Kidney glomerular epithelial cell (primary cell): ENCODE measurements around the gene UPF1.

Experiments
- DNase-seq: peaks from one replicate; lab custom pipeline; 2025; lab: John Stamatoyannopoulos, UW

Gene UPF1

DNA sequence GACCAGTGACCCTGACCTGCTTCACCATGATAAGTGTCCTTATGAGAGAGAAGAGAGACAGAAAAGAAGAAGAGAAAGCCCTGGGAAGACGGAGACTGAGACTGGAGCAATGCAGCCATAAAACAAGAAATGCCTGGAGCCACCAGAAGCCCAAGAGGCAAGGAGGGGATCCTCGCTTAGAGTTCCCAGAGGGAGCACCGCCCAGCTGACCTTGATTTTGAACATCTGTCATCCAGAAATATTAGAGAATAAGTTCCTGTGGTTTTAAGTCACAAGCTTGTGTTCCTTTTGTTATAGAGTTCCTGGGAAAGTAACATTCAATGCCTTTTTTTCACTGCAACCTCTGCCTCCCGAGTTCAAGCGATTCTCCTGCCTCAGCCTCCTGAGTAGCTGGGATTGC lies 44.0 kb downstream of the UPF1 start:
- no peak for DNase-seq

DNA sequence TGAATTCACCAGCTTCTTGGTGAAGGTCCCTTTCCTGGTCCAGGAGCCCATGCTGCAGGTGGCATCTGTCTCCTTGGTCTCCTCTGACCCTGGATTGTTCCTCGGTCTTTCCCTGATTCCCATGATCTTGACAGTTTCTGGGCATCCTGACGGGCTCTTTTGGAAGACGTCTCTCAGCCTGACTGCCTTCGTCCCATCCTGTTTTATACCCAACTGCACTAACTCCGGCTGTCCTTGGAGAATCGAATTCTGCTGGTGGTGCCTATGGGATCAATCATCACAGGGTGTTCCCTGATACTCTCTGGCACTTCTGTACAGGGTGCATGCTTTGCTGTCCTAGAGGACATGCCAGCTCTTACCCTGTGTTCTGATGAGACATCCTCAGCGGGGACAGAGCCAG lies 45.1 kb downstream of the UPF1 start:
- DNase-seq, result no peak

DNA sequence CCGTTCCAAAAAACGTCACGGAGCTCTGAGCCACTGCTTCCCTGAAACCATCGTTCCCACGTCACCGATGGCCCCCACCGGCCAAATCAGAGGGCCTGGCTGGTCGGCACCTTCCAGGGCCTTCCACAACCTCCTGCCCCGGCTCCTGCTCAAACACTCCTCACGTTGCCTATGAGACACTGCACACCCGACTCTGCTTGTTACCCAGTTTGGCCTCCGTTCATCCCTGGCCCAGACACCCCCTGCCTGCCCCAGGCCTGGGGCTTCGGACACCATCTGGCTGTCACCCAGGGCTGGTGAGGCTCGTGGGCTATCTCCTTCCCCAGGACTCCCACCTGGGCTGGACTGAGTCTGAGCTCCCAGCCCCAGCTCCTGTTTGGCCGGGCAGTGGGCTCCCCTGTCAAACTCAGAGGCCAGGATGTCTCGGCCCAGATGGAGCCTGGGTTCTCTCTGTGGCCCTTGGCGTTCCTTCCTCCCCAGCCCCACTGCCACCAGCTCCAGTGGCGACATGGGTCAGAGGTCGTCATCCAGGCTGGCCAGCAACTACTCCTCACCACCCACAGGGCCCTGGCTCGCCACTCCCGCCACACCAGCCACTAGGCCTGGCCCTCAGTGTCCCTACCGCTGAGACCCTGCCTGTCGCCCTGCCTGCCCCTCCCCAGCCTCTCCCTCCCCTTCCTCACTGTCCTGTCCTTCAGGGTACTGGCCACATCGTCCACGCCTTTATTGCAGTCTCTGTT lies 46.5 kb downstream of the UPF1 start:
- no peak for DNase-seq

DNA sequence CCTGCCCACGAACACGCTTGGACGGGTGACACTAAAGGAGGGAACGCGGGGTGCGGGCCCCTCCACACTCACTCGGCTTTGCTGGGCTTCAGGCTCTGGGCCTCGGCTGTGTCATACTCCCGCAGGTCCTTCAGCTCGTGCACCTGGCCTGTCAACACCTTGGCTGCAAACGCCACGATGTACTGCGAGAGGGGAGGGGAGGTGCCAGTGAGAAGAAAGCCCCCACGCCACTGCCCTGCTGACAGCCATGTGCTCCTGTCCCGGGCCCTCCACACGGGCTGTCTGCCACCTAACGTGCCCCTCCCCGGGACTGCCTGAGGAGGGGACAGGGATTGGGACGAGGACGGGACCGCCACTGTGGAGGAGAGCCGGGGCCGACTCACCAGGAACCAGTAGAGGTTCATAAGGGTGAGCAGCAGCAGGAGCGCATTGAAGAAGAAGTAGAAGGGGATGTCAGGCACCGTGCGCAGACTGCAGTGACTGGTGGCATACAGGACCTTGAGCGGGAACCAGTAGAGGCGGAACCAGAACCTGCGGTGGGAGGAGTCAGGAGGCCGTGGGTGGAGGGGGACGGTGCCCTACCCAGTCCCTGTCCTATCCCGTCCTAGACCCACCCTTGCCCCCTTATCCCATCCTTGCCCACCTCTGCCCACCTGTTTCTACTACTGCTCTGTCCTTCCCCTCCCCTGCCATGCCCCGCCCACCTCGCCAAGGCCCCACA lies 47.3 kb downstream of the UPF1 start:
- DNase-seq, result no peak

DNA sequence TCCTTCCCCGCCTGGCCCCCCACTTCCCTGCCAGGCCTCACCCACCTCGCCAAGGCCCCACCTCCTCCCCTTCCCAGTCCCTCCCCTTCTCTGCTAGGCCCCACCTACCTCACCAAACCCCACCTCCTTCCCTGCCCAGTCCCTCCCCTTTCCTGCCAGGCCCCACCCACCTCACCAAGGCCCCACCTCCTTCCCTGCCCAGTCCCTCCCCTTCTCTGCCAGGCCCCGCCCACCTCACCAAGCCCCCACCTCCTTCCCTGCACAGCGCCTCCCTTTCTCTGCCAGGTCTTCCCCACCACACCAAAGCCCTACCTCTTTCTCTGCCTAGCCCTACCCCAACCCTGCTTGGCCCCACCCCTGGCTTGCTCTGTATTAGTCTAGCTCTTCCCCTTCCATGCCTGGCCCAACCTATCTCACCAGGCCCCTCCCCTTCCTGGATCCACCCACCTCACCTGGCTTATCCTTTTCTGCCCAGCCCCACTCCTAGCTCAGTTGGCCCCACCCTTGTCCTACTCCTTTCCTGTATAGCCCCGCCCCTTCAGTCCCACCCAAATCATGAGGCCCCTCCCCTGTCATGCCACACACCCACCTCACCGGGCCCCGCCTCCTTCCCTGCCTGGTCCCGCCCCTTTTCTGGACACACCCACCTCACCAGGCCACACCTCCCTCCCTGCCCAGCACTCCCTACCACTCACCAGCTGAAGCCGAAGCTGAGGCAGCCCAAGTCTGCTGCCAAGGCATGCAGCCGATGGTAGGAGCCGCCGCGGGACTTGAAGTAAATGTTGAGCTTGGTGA lies 48.0 kb downstream of the UPF1 start:
- DNase-seq, result no peak

DNA sequence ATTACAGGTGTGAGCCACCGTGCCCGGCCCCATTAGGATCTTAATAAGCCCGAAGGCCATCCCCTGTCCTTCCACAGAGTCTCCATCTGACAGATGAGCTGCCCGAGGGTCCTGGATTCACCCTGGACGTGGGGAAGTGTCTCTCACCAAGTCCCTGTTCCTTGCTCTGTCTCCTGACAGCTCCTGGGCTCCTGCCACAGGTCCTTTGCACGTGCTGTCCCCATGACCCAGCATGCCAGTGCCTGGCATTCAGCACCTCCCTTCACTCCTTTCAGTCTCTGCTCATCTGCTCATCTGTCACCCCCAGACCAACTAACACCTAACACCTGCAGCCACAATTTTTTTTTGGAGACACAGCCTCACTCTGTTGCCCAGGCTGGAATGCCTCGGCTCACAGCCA lies 49.7 kb downstream of the UPF1 start:
- no peak for DNase-seq

DNA sequence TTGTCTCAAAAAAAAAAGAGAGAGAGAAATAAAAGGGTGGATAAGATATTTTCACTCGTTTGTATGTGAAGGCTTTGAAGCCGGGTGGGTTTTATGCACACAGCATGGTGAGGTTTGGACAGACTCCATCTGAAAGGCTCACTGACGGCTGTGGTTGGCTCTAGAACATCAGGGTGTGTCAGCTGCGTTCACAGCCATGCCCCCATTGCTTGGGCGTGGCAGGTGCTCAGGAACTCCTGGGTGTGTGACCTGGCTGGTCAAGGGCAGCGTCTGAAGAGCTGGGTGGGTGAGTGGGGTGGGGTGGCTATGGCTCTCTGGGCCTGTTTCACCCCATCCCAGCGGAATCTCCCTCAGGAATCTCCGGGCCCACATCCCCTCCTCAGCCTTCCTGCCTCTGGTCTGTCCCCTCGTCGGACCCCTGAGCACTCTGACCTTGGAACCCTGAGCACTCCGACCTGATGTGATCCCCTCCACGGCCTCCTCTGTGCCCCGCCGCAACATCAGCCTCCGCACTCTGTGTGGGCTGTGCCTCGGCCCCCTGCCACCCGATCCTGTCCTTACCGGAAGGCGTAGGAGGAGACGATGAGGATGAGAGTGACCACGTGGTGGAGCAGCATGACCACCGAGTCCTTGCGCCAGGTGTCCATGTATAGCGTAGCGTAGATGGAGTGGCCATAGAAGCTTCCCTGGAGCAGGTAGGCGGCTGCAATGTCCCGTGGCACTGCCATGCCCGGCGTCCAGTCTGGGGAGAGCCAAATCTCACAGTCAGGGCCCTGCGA lies 52.0 kb downstream of the UPF1 start:
- DNase-seq, result no peak

DNA sequence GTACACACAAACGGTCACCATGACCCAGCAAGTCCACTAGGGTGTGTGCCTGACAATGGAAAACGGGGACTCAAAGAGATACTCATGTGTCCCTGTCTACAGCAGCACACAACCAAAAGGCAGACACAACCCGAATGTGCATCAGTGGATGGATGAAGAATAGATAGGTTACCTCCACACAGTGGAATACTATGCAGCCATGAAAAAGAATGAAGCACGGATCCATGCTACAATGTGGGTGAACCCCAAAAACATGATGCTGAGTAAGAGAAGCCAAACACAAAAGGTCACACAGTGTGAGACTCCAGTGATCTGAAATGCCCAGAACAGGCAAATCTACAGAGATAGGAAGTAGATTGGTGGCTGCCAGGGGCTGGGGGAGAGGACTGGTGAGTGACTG lies 55.2 kb downstream of the UPF1 start:
- DNase-seq, result no peak

DNA sequence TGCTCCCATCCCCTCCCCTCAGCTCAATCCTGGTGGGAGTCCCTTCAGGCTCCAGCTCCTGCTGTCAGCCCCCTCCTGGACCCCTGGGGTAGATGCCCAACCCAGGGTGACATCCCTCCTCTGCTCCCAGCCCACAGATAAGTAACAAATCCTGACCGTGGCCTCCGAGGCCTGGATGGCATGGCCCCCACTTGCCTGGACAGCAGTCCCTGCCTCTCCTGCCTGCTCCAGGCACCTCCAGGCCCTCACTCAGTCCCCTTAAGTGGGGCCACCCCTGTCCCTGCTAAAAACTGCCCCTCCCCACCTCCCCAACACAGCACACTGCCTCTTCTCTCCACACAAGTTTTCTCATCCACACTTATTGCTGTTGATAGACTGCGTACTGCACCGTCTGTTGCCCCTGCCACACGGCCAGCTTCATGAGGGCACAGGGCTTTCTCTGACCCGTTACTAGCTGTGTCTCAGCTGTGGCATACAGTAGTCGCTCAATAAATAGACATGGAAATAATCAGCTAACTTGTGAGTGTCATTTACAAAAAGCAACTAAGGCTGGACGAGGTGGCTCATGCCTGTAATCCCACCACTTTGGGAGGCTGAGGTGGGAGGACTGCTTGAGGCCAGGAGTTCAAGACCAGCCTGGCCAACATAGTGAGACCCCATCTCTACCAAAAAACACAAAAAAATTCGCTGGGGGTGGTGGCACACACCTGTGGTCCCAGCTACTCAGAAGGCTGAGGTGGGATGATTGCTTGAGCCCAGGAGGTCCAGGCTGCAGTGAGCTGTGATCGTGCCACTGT lies 58.4 kb downstream of the UPF1 start:
- no peak for DNase-seq

DNA sequence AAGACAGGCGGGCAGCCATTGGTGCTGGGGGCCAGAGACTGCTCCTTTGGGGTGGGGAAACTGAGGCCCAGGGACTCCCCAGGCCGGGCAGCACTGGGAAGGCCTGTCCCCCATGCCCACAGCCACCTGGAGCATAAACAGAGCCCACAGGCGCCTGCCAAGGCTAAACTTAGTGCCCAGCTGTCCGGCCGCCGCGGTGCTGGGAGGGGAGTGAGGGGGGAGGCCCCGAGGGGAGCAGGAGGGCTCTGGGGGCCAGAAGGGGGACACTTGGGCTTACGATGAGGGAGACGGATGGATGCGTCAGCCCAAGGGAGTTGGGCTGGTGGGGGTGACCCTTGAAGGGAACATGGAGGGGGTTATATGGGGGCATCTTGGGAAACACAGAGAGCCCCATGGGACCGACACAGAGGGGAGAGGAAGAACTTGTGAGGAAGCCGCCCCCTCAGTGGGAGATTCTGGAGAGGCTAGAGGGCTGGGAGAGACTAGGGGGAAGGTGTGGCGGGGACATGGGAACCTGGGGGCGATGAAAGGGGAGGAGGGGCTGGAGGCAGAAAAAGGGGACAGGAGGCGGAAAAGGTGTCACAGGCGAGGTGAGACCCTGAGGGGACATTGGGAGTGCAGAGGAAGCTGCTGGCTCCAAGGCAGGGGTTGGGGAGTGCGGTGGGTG lies 62.0 kb downstream of the UPF1 start:
- no peak for DNase-seq

DNA sequence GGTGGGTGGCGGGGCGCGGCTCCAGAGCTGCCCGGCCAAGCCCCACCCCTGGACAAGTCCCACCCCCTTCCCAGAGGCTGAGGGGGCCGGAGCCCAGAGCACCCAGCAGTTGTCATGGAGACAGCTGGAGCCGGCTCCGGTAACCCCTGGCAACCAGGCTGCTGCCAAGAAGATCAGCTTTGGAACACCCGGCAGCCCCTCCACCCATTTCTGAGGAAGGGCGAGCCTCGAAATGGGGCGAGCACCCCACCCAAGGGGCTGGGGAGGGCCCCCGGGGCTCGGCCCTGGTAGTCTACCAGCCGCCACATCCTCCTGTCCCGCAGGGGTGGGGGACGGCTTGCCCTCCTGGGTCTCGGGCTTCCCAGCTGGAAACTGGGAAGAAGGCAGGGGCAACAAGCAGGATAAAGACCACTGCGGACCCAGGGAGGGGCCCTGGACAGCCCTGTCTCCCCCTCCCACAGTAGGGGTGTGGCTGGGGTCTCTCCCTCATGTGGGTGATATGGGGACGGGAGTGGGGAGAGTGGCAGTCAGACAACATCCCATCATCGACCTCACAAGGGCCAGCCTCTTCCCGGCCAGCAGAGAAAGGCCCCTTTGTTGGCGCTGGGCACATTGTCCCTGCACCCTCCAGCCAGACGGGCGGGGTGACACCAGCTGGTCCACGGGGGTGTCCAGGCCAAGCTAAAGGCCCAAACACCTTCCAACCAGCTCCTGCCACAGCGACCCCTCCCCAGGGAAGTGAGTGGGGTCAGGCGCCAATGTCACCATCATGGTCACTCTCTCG lies 62.7 kb downstream of the UPF1 start:
- no peak for DNase-seq

DNA sequence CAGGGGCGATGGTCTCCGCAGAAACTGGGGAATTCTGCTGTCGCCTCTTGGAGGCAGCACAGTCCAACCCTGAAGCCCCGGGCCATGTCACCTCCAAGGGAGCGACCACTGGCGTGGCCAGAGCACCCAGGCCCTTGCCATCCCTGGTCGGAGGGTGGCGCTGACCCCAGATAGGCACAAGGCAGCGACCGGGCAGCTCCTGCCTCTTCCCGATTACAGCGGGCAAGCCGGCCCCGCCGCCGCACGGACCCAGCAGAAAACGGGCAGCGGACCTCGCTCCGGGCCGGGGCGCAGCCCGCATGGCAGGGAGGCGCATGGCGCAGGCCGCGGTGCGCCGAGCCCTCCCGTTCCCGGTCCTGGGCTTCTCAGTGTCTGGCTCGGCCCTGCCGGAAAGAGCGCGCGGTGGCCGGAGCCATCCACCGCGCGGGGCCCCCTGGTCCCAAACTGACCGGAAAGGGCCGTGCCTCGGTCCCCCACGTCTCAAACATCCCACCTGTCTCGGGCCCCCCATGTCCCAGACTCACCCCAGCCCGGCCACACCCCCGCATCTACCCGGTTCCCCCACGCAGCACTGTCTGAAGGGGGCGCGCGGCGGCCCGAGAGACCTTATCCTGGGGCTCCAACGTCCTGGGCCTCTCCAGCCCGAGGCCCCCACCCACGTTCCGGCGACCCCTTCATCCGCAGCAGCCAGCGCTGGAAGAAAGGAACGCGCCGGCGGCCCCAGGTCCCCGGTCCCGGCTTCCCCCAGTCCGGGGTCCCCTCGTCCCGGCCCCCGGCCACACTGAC lies 63.5 kb downstream of the UPF1 start:
- DNase-seq, result no peak

DNA sequence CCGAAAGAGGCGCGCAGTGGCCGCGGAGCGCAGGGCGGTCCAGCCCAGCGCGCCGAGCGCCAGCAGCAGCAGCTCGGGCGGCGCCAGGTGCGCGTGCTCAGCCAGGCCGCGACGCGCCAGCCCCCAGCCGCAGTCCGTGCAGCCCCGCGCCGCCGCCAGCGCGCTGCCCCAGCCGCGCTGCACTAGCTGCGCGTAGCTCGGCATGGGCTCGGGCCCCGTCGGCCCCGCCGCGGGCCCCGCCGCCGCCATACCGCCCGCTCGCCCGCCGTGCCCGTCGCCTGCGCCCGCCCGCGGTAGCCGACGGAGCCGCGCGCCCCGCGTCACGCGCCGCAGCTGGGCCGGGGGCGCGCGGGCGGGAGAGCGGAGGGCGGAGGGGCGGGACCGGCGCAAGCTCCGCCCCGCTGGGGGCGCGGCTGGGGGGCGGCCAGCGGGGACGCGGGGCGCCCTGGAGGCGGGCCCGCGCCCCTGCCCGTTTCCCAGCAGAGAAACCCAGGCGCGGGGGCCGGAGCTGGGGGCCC lies 64.1 kb downstream of the UPF1 start, which contains the start of gene CERS1:
TSS of gene CERS1 (minus strand) at position 335 of the 518 bp plus-strand sequence. CDS start at position 249, 86 bp downstream.
- DNase-seq, result no peak

DNA sequence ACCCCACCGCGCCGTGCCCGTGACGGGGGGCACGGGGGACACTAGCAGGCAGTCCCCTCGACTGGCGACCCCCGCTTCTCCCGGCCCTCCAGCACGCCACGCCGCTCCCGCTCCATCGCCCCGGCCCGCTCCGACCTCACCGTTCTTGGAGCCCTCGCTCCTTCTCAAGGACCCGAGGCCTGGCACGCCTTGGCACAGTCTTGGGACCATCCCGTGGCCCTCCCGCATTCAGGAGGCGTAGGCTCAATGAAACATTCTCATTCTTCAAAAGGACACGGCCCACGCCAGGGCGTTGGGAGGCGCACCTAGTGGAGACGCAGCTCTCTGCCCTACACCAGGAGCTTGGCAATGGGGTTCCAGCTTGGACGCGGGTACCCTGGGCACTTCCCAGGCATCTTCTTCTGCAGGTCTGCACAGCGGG lies 64.7 kb downstream of the UPF1 start:
- no peak for DNase-seq

DNA sequence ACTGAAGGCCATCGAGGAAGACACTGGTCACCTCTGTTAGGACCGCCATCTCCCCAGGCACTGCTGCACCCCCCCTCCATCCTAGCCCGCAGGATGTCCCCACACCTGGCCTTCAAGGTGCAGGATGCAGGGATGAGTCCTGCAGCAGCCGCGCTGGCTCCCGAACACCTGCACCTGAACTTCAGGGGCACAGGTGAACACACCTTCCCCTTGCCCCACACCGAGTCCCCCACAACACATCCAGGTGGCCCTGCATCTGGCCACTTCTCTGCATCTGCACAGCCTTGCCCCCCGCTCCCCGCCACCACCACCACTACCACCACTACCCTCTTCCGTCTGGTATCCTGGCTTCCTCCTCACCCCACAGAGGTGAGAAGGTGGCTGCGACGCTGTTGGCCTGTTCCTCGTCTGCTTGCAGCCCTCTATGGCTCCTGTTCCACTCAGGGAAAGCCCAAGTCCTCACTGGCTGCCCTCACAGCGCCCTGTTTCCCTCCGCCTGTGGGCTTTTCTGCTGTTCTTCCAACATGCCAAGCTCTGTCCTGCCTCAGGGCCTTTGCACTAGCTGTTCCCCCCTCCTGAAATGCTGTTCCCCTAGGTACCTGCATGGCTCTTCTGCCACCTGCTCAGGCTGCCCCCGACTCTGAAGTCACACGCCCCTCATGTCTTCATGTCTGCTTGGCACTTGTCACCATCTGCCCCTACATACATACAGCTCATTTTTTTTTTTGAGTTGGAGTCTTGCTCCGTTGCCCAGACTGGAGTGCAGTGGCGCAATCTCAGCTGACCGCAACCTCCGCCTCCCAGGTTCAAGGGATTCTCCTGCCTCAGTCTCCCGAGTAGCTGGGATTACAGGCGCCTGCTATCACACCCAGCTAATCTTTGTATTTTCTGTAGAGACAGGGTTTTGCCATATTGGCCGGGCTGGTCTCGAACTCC lies 65.6 kb downstream of the UPF1 start:
- DNase-seq, result no peak

DNA sequence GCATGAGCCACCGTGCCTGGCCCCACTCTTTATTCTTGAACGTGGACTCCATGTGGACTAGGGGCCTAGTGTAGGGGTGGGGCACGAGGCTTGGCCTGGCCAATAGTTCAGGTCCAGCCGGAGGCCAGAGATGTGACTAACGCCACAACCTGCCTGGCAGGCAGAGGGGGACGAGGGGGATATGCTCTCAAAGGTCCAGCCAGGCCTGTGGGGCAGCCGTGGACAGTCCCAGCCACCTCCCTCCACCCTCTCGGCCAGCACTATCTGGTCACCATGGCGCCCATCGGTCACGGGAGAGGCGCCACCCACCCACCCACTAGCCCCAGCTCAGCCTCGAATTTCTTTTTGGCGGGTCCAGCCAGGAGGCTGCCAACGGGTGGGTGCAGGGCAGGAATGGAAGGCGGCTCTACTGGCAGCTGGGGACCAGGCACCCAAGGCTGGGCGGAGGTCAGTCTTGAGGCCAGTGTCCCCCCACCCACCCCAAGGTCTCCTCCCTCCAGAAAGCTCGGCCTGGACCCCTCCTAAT lies 66.4 kb downstream of the UPF1 start:
- DNase-seq, result no peak
